OCI-LY3 (cell line): ENCODE data around the gene CACNA1G.

Source experiments
- EZH2phosphoT487 ChIP-seq: fragments of 200-600 bp; shearing (Covaris generic); IDR thresholded peaks from 2 replicates; pipeline ENCODE4 v1.6.1; 2018; ENCODE audit warnings: antibody characterized with exemption, mixed run types, low read depth
- TF ChIP-seq, protein P1 (sequence below): fragments of 200-600, 300-600 bp; sonication (generic); IDR thresholded peaks from 2 replicates; pipeline ENCODE4 v1.5.1; 2014; ENCODE audit warnings: antibody characterized with exemption, low read length, low read depth

DNA sequence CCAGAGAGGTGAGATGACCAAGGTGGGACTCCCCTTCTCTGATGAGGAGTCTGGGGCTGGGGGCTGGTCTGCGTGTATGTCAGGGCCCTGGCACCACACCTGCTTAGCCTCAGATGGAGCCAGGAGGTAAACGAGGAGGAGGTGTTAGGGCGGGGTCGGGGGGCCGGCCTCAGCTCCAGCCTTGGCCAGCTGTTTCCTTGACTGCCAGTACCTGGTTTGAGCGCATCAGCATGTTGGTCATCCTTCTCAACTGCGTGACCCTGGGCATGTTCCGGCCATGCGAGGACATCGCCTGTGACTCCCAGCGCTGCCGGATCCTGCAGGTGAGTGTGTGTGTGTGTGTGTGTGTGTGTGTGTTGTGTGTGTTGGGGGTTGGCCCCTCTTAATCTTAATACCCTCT lies 8.1 kb downstream of the CACNA1G start:
- TF ChIP-seq EZH2phosphoT487 = no peak
- TF ChIP-seq, protein P1, sequence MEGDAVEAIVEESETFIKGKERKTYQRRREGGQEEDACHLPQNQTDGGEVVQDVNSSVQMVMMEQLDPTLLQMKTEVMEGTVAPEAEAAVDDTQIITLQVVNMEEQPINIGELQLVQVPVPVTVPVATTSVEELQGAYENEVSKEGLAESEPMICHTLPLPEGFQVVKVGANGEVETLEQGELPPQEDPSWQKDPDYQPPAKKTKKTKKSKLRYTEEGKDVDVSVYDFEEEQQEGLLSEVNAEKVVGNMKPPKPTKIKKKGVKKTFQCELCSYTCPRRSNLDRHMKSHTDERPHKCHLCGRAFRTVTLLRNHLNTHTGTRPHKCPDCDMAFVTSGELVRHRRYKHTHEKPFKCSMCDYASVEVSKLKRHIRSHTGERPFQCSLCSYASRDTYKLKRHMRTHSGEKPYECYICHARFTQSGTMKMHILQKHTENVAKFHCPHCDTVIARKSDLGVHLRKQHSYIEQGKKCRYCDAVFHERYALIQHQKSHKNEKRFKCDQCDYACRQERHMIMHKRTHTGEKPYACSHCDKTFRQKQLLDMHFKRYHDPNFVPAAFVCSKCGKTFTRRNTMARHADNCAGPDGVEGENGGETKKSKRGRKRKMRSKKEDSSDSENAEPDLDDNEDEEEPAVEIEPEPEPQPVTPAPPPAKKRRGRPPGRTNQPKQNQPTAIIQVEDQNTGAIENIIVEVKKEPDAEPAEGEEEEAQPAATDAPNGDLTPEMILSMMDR = no peak
